UCSD-AML1 (cell line): ENCODE results near the gene TMEM8B.
A peak's percentile ranks its signal among the peaks of the same experiment; 100 is the strongest.

Source experiments
- DNase-seq: peaks from one replicate; lab custom pipeline; 2025; ENCODE audit not compliant: unreplicated experiment; lab: John Stamatoyannopoulos, UW

Gene TMEM8B

GRCh38 chr9:35829084-35829763 lies at the start of gene TMEM8B:
Gene TMEM8B, plus strand, starts transcription at chr9:35829228. Its CDS starts 220 bp downstream, at chr9:35829448.
- peak; percentile 89 for DNase-seq

- no peak for DNase-seq
Measured at GRCh38 chr9:35781066-35781465, 48.0 kb upstream of the TMEM8B start.

- DNase-seq, result no peak
Measured at GRCh38 chr9:35783418-35783817, 45.6 kb upstream of the TMEM8B start.

- DNase-seq, result no peak
Measured at GRCh38 chr9:35789541-35789940, 39.5 kb upstream of the TMEM8B start.

GRCh38 chr9:35790025-35790384 lies 39.0 kb upstream of the TMEM8B start:
- no peak for DNase-seq

GRCh38 chr9:35790385-35791296 lies 38.4 kb upstream of the TMEM8B start:
- peak; percentile 38 for DNase-seq

GRCh38 chr9:35791297-35791921 lies 37.6 kb upstream of the TMEM8B start, which contains the start of gene NPR2:
Gene NPR2, plus strand, starts transcription at chr9:35791591. Its CDS starts 818 bp downstream, at chr9:35792409.
- DNase-seq, result no peak

GRCh38 chr9:35792024-35792813 lies 36.8 kb upstream of the TMEM8B start:
- no peak for DNase-seq

- DNase-seq, result no peak
Measured at GRCh38 chr9:35792826-35793225, 36.2 kb upstream of the TMEM8B start.

- no peak for DNase-seq
Measured at GRCh38 chr9:35793461-35793860, 35.6 kb upstream of the TMEM8B start.

GRCh38 chr9:35795695-35796094 lies 33.3 kb upstream of the TMEM8B start:
- DNase-seq, result no peak

- no peak for DNase-seq
Measured at GRCh38 chr9:35797311-35798109, 31.5 kb upstream of the TMEM8B start.

GRCh38 chr9:35798658-35799374 lies 30.2 kb upstream of the TMEM8B start:
- peak; percentile 39 for DNase-seq

- no peak for DNase-seq
Measured at GRCh38 chr9:35800530-35800929, 28.5 kb upstream of the TMEM8B start.

- no peak for DNase-seq
Measured at GRCh38 chr9:35801328-35802128, 27.5 kb upstream of the TMEM8B start.

- no peak for DNase-seq
Measured at GRCh38 chr9:35806101-35806500, 22.9 kb upstream of the TMEM8B start.

- DNase-seq, result no peak
Measured at GRCh38 chr9:35808433-35808832, 20.6 kb upstream of the TMEM8B start.

- no peak for DNase-seq
Measured at GRCh38 chr9:35810122-35810521, 18.9 kb upstream of the TMEM8B start.
